Measurements from ENCODE around the gene RGS5. TPM values are rescaled to one million over a fixed set of nuclear protein-coding genes. Genes with fewer than 3 reads are reported as not detected.

RGS5 gene
- total and polyA plus RNA-seq, 8 donors = 48.5 to 141 (median 104) TPM

GRCh38 chr1:163137556-163138265, 65.0 kb downstream of the RGS5 start:
- Histone ChIP-seq H3K9me3 (no peaks in the 10 kb centered on the region), H3K4me1 (no peaks in the 10 kb centered on the region), H3K36me3 (no peaks in the 10 kb centered on the region), H3K4me3 (no peak overlapping the region), H3K27me3 (no peaks in the 10 kb centered on the region), H3K27ac (no peak overlapping the region)
- DNase-seq (no peak), ATAC-seq (no peak)
- no peak for TF ChIP-seq CTCF (IDR thresholded peaks at IDR 0.05)
- intact Hi-C loops (cut with DNase I) = no loop called here

- Histone ChIP-seq H3K27ac (no peak overlapping the region), H3K9me3 (no peaks in the 10 kb centered on the region), H3K27me3 (no peaks in the 10 kb centered on the region), H3K4me3 (no peak overlapping the region), H3K4me1 (no peaks in the 10 kb centered on the region), H3K36me3 (no peaks in the 10 kb centered on the region)
- peak in 1 of 4 donors; percentile 31 for DNase-seq
- no peak for TF ChIP-seq CTCF (IDR thresholded peaks at IDR 0.05)
- ATAC-seq = no peak
- intact Hi-C loops (cut with DNase I) = no loop called here
Measured at GRCh38 chr1:163131981-163132380, 70.7 kb downstream of the RGS5 start.

GRCh38 chr1:163130225-163130856, 72.4 kb downstream of the RGS5 start:
- H3K4me1 ChIP-seq = no peaks in the 10 kb centered on the region
- intact Hi-C loops (cut with DNase I) = no loop called here

GRCh38 chr1:163128282-163128681, 74.4 kb downstream of the RGS5 start:
- Histone ChIP-seq H3K36me3 (no peaks in the 10 kb centered on the region), H3K27me3 (no peaks in the 10 kb centered on the region), H3K4me3 (no peak overlapping the region), H3K9me3 (no peaks in the 10 kb centered on the region), H3K27ac (no peak overlapping the region), H3K4me1 (no peaks in the 10 kb centered on the region)
- ATAC-seq (no peak), DNase-seq (no peak)
- no peak for TF ChIP-seq CTCF (IDR thresholded peaks at IDR 0.05)
- intact Hi-C loops (cut with DNase I) = no loop called here

More at GRCh38 chr1:163130225-163130856, 72.4 kb downstream of the RGS5 start:
- DNase-seq = no peak
- Histone ChIP-seq H3K9me3 (no peaks in the 10 kb centered on the region), H3K27me3 (no peaks in the 10 kb centered on the region), H3K4me3 (no peak overlapping the region), H3K36me3 (no peaks in the 10 kb centered on the region), H3K27ac (no peak overlapping the region)
- TF ChIP-seq CTCF (IDR thresholded peaks at IDR 0.05) = no peak
- ATAC-seq = no peak

- no peaks in the 10 kb centered on the region for H3K9me3 ChIP-seq
- no peaks in the 10 kb centered on the region for H3K36me3 ChIP-seq
- H3K4me1 ChIP-seq = no peaks in the 10 kb centered on the region
- intact Hi-C loops (cut with DNase I) = no loop called here
- H3K27ac ChIP-seq = no peak overlapping the region
- ATAC-seq (no peak), DNase-seq (no peak)
- no peaks in the 10 kb centered on the region for H3K27me3 ChIP-seq
- no peak for TF ChIP-seq CTCF (IDR thresholded peaks at IDR 0.05)
- no peak overlapping the region for H3K4me3 ChIP-seq
Measured at GRCh38 chr1:163124812-163125211, 77.9 kb downstream of the RGS5 start.

Data from left lung (tissue), 10 donors.